CD4-positive, alpha-beta memory T cell (primary cell): Measurements from ENCODE around the gene TMEM200B. TPM values are rescaled to one million over a fixed set of nuclear protein-coding genes. Genes with fewer than 3 reads are reported as not detected.

Experiments used
- CTCF ChIA-PET: fragments of 350-600 bp; sonication (Branson Sonifier 250); formaldehyde crosslinking; loops from one replicate; lab custom pipeline; 2021; ENCODE audit warnings: inconsistent platforms; ENCODE audit not compliant: partially characterized antibody; lab: Charles Lee
- POLR2A ChIA-PET: fragments of 350-600 bp; sonication (Branson Sonifier 250); formaldehyde crosslinking; loops from one replicate; lab custom pipeline; 2021; ENCODE audit not compliant: partially characterized antibody; lab: Charles Lee
- DNase-seq, 5 donors: peaks; one replicate each; pipeline versions ENCODE4 v3.0.0 to v3.0.0-alpha.2; 2020 to 2022; ENCODE audit warnings: mixed read lengths in 1 of 5
- H3K27ac ChIP-seq: one replicate; pipeline ENCODE4 v1.7.0; 2013; ENCODE audit warnings: low read depth, low read length
- H3K27me3 ChIP-seq: 2 replicates; pipeline ENCODE4 v1.7.0; 2013; ENCODE audit warnings: mild to moderate bottlenecking, low read length, moderate library complexity; ENCODE audit not compliant: insufficient read depth
- H3K36me3 ChIP-seq: 2 replicates; pipeline ENCODE4 v1.7.0; 2013; ENCODE audit warnings: mild to moderate bottlenecking, low read length, moderate library complexity; ENCODE audit not compliant: insufficient read depth
- H3K4me1 ChIP-seq: 2 replicates; pipeline ENCODE4 v1.7.0; 2013; ENCODE audit warnings: mild to moderate bottlenecking, low read length, moderate library complexity; ENCODE audit not compliant: insufficient read depth
- H3K4me3 ChIP-seq, 2 donors: one replicate each; pipeline ENCODE4 v1.7.0; 2013; ENCODE audit warnings: low read length in 2 of 2, mild to moderate bottlenecking in 1 of 2
- H3K9me3 ChIP-seq, 2 donors: one replicate each; pipeline ENCODE4 v1.7.0; 2013; ENCODE audit warnings: low read length in 2 of 2, control low read depth in 1 of 2; ENCODE audit not compliant: control insufficient read depth in 1 of 2
- H3K27ac Mint-ChIP-seq, 7 donors: one replicate each; pipeline ENCODE4 v1.8.0; 2020 to 2021; ENCODE audit warnings: mixed read lengths in 7 of 7, mild to moderate bottlenecking in 6 of 7, inconsistent platforms in 3 of 7, moderate library complexity in 3 of 7
- H3K27me3 Mint-ChIP-seq, 2 donors: one replicate each; pipeline ENCODE4 v1.8.0; 2020 to 2021; ENCODE audit warnings: mixed read lengths in 2 of 2
- H3K36me3 Mint-ChIP-seq, 2 donors: one replicate each; pipeline ENCODE4 v1.8.0; 2020 to 2021; ENCODE audit warnings: mixed read lengths in 2 of 2, inconsistent platforms in 1 of 2, mild to moderate bottlenecking in 1 of 2
- H3K4me1 Mint-ChIP-seq, 4 donors: one replicate each; pipeline ENCODE4 v1.8.0; 2020 to 2021; ENCODE audit warnings: mixed read lengths in 4 of 4, mild to moderate bottlenecking in 1 of 4
- H3K4me3 Mint-ChIP-seq, 8 donors: one replicate each; pipeline ENCODE4 v1.8.0; 2020 to 2021; ENCODE audit warnings: mixed read lengths in 8 of 8, mild to moderate bottlenecking in 7 of 8, moderate library complexity in 6 of 8, inconsistent platforms in 3 of 8
- H3K9me3 Mint-ChIP-seq, 8 donors: one replicate each; pipeline ENCODE4 v1.8.0; 2020 to 2021; ENCODE audit warnings: mixed read lengths in 8 of 8, mild to moderate bottlenecking in 5 of 8, inconsistent platforms in 3 of 8, moderate library complexity in 1 of 8
- intact Hi-C: fragments of 100-400 bp; cut with micrococcal nuclease; formaldehyde crosslinking; loops from one replicate; pipeline ENCODE4 v1.15.1; 2023
- polyA plus RNA-seq, 2 donors: library from polyadenylated mRNA; unstranded; fragments of 300-500 nt; fragmentation: Illumina TruSeq; gene quantifications; one replicate each; pipeline ENCODE4 v1.2.3, GENCODE V29; 2021
- total RNA-seq, 2 experiments: library from RNA; stranded (reverse); gene quantifications; one replicate each; pipeline ENCODE4 v1.2.3, GENCODE V29; 2021

Gene TMEM200B
- total and polyA plus RNA-seq, 4 experiments from 2014 or later = 0.24 TPM; not detected in 3

DNA sequence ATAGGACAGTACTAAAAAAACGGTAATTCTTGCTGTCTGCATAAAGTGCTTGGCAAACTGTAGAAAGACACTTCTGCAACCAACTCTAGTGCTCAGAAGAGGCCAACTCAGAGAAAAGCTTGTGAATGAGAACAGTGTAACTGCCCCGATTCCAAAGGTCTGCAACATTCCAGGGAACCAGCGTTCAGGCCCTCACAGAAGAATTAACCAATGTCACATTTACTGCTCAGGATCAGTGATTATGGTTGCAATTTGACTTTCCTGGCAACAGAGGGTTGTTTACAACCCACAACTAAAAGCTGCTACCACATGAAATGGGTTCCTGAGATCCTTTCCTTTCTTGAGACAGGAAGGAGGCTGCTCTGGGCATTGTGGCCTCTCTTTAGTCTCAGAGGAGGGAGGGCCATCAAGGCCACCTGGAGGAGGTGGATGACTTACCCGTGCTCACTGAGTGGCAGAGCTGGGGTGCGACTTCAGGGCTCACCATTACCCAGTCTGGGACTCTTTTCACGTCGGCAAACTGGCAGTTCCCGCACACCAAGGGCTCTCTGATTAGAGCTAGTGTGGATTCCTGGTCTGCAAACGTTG is 42.7 kb upstream of the TMEM200B start:
- Histone ChIP-seq H3K27me3 (no peaks in the 10 kb centered on the region), H3K4me1 (peaks cover 65% of the 10 kb centered on the region), H3K9me3 (no peaks in the 10 kb centered on the region), H3K4me3 (no peak overlapping the region), H3K36me3 (peaks cover 30% of the 10 kb centered on the region), H3K27ac (no peak overlapping the region)
- DNase-seq = no peak
- no peaks in the 10 kb centered on the region for H3K9me3 Mint-ChIP-seq
- intact Hi-C loops = no loop called here
- H3K27me3 Mint-ChIP-seq = no peaks in the 10 kb centered on the region
- peak overlapping the region in 4 of 7 donors; percentile 19 to 77 (median 48) for H3K27ac Mint-ChIP-seq
- ChIA-PET POLR2A (interaction anchor here (3.8 kb wide), 1 partner anchor 15 kb away, joined by 20 read pairs; the partner anchor contains the start of gene SRSF4), CTCF (interaction anchor here (1.2 to 2.1 kb wide), 3 partner anchors 16 to 290 kb away, joined by 3 to 6 read pairs (median 4); partner anchors contain the start of gene SRSF4)
- peaks cover 56 to 80% (median 67%) of the 10 kb centered on the region in 4 donors for H3K4me1 Mint-ChIP-seq
- peak overlapping the region in 1 of 8 donors; percentile 66 for H3K4me3 Mint-ChIP-seq
- peaks cover 18 to 60% of the 10 kb centered on the region in 2 donors for H3K36me3 Mint-ChIP-seq

DNA sequence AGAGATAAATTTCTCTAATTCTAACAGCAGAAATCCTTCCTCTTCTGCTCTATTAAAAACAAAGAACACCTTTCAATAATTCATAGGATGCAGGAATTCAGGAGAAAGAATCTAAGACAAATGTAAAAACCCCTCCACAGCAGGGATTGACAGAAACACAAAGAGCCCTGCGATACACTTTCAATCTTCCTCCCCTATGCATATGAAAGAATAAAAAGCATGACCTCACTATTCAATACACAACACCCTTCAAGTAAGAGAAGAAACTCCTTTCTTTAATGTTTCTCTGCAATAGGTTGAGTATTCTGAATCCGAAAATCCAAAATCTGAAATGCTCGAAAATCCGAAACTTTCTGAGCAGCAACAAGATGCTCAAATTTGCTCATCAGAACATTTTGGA is 40.9 kb upstream of the TMEM200B start:
- intact Hi-C loops = no loop called here
- ChIA-PET CTCF (no interaction called here), POLR2A (no interaction called here)
- Histone ChIP-seq H3K9me3 (no peaks in the 10 kb centered on the region), H3K4me1 (peaks cover 47% of the 10 kb centered on the region), H3K27me3 (no peaks in the 10 kb centered on the region), H3K4me3 (no peak overlapping the region), H3K27ac (no peak overlapping the region), H3K36me3 (peaks cover 37% of the 10 kb centered on the region)
- no peaks in the 10 kb centered on the region for H3K27me3 Mint-ChIP-seq
- peaks cover 15 to 61% of the 10 kb centered on the region in 2 donors for H3K36me3 Mint-ChIP-seq
- no peak for DNase-seq
- no peak overlapping the region for H3K4me3 Mint-ChIP-seq
- H3K9me3 Mint-ChIP-seq = no peaks in the 10 kb centered on the region
- H3K4me1 Mint-ChIP-seq = peaks cover 41 to 65% (median 52%) of the 10 kb centered on the region in 4 donors
- peak overlapping the region in 4 of 7 donors; percentile 22 to 74 (median 66) for H3K27ac Mint-ChIP-seq

DNA sequence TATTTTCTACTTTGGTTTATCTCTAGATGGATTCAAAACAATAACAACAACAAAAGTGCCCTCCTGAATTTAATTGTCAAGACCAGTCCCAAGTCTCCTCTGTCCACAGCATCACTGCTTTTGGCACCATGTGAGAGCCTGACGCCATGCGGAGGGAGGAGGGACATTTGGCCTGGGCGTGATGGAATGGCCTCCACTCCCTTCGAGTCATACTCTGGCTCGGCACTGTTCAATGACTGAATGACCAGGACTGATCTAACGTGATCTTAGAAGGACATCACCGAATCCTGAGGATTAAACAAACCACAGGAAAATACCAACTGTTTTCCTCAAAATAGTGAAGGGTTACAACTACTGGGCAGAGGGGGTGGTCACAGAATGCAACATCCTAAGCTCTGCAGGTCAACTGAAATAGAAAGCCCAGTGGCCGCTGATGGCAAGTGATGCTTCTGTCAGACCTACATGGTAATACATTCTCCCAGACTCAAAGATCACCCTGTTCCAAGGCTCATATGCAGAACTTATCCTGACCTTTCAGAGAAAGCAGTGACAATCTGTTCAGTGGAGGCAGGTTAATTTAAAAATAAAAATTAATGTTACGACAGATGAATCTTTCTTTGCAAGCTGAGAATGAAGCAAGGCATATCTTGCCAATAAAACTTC is 38.9 kb upstream of the TMEM200B start:
- Mint-ChIP-seq H3K4me1 (peaks cover 31 to 51% (median 39%) of the 10 kb centered on the region in 4 donors), H3K27ac (peak overlapping the region in 2 of 7 donors; percentile 4 to 8), H3K9me3 (no peaks in the 10 kb centered on the region), H3K4me3 (no peak overlapping the region), H3K36me3 (peaks cover 16 to 66% of the 10 kb centered on the region in 2 donors), H3K27me3 (no peaks in the 10 kb centered on the region)
- ChIA-PET POLR2A (no interaction called here), CTCF (interaction anchor here (2.4 kb wide), 1 partner anchor 40 kb away, joined by 6 read pairs; no protein-coding TSS in a partner anchor)
- H3K36me3 ChIP-seq = peaks cover 39% of the 10 kb centered on the region
- intact Hi-C loops = no loop called here
- peaks cover 36% of the 10 kb centered on the region for H3K4me1 ChIP-seq
- no peak overlapping the region for H3K4me3 ChIP-seq
- no peak for DNase-seq
- no peaks in the 10 kb centered on the region for H3K27me3 ChIP-seq
- no peak overlapping the region for H3K27ac ChIP-seq
- no peaks in the 10 kb centered on the region for H3K9me3 ChIP-seq

DNA sequence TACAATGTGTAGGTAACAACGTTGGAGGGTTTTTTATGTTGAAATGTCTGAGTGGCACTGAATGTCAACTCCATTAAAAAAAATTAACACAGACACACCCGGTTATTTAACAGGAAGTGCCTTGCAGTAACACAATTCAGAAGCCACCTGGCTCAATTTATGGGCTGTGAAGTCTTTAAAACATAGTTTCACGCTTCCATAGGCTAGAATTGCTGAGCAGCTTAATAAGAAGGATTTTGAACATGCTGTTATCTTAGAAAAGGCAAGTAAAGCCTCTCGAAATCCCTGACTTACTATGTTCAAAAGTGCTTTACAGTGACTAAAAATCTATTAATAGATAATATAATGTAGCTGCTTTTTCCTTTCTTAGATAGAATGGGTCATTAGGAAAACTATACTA is 38.3 kb upstream of the TMEM200B start:
- CTCF ChIA-PET = interaction anchor here (2.4 kb wide), 1 partner anchor 40 kb away, joined by 6 read pairs; no protein-coding TSS in a partner anchor

DNA sequence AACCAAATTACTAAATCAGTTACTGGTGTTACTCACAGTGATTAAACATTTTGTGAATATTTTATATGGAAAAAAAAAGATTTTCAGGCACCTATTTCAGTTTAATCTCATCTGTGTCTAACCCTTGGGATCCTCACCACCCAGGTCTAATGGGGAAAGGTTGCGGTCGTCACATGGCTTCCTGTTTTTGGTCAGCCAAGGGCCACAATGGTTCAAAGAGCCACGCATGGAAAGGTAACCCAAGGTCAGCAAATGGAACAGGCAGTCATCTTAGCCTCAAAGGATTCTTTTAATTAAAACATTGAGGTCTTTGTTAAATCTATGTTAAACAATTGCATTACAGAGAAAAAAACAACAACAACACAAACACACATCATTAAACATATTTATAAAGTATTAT is 36.1 kb upstream of the TMEM200B start:
- Mint-ChIP-seq H3K4me1 (peaks cover 13 to 24% (median 17%) of the 10 kb centered on the region in 4 donors), H3K36me3 (peaks cover 24 to 68% of the 10 kb centered on the region in 2 donors)

More for the DNA sequence above, 38.3 kb upstream of the TMEM200B start:
- Mint-ChIP-seq H3K4me3 (no peak overlapping the region), H3K36me3 (peaks cover 19 to 70% of the 10 kb centered on the region in 2 donors), H3K27me3 (no peaks in the 10 kb centered on the region), H3K9me3 (no peaks in the 10 kb centered on the region), H3K27ac (peak overlapping the region in 2 of 7 donors; percentile 8 to 55), H3K4me1 (peaks cover 29 to 46% (median 36%) of the 10 kb centered on the region in 4 donors)
- H3K27ac ChIP-seq = no peak overlapping the region
- H3K27me3 ChIP-seq = no peaks in the 10 kb centered on the region
- peaks cover 35% of the 10 kb centered on the region for H3K4me1 ChIP-seq
- intact Hi-C loops = no loop called here
- H3K36me3 ChIP-seq = peaks cover 40% of the 10 kb centered on the region
- H3K4me3 ChIP-seq = no peak overlapping the region
- no peaks in the 10 kb centered on the region for H3K9me3 ChIP-seq
- POLR2A ChIA-PET = no interaction called here
- DNase-seq = no peak

DNA sequence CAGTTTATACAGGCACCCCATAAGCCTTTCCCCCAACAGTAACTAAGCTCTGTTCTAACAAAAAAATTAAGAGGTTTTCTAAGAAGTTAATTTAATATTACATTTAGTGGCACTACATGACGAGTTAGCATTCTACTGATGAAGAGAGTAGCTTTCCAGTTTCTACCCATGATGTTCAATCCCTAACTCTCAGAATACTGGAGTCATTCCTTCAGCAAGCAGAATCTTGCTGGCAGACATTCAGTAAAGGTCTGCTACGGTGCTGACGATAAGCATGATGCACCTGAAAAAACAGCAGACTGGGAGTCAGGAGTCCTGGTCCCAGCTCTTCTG is 33.5 kb upstream of the TMEM200B start:
- Mint-ChIP-seq H3K9me3 (no peaks in the 10 kb centered on the region), H3K36me3 (peaks cover 33 to 73% of the 10 kb centered on the region in 2 donors), H3K27ac (no peak overlapping the region), H3K4me1 (peaks cover under 1 to 5% (median 2%) of the 10 kb centered on the region in 4 donors), H3K27me3 (no peaks in the 10 kb centered on the region), H3K4me3 (no peak overlapping the region)
- no peak for DNase-seq
- H3K4me1 ChIP-seq = peaks cover 6% of the 10 kb centered on the region
- CTCF ChIA-PET = interaction anchor here (1.9 to 2.8 kb wide), 2 partner anchors 24 to 45 kb away, joined by 5 to 11 read pairs; partner anchors contain the start of gene SRSF4
- no peaks in the 10 kb centered on the region for H3K9me3 ChIP-seq
- POLR2A ChIA-PET = no interaction called here
- peaks cover 62% of the 10 kb centered on the region for H3K36me3 ChIP-seq
- H3K4me3 ChIP-seq = no peak overlapping the region
- no peaks in the 10 kb centered on the region for H3K27me3 ChIP-seq
- H3K27ac ChIP-seq = no peak overlapping the region
- intact Hi-C loops = no loop called here

More for the DNA sequence above, 36.1 kb upstream of the TMEM200B start:
- Histone ChIP-seq H3K36me3 (peaks cover 37% of the 10 kb centered on the region), H3K4me3 (no peak overlapping the region), H3K27me3 (no peaks in the 10 kb centered on the region), H3K9me3 (no peaks in the 10 kb centered on the region), H3K4me1 (peaks cover 22% of the 10 kb centered on the region), H3K27ac (no peak overlapping the region)
- DNase-seq = no peak
- Mint-ChIP-seq H3K9me3 (no peaks in the 10 kb centered on the region), H3K4me3 (no peak overlapping the region), H3K27me3 (no peaks in the 10 kb centered on the region), H3K27ac (no peak overlapping the region)
- CTCF ChIA-PET = no interaction called here
- intact Hi-C loops = no loop called here
- POLR2A ChIA-PET = no interaction called here
